ENCODE results near the gene SIAH2.

Gene SIAH2

DNA sequence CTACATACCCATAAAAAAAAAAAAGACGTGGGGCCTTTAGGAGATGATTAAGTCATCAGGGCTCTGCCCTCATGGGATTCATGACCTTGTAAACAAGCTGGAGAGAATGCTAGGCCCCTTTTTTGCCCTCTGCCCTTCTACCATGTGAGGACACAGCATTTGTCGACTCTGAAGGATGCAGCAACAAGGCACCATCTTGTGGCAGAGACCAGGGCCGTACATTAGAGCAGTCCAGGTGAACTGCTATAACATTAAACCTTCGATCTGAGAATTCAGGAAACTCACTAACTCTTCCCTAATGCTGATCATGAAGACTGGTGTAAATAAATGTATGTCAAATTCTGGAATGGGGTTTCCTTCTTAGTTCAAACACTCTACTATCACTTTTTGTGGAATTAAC is 30.7 kb upstream of the SIAH2 start:
- no peaks in the 10 kb centered on the region for H3K4me1 ChIP-seq (ENCODE audit: control insufficient read depth, insufficient read depth, low read length)
- no peak overlapping the region for H3K4me3 ChIP-seq (ENCODE audit: low read length in 2 of 2)
- no peaks in the 10 kb centered on the region for H3K36me3 ChIP-seq (ENCODE audit: control insufficient read depth in 2 of 2, insufficient read depth in 2 of 2, low read length in 2 of 2)
- H3K27ac ChIP-seq (ENCODE audit: low read length): no peak overlapping the region
- H3K27me3 ChIP-seq (ENCODE audit: control insufficient read depth in 1 of 2, insufficient read depth in 2 of 2, low read length in 2 of 2): peaks cover 0 to 3% of the 10 kb centered on the region in 2 donors
- no peaks in the 10 kb centered on the region for H3K9me3 ChIP-seq (ENCODE audit: control insufficient read depth in 2 of 2, low read length in 2 of 2)
- no peak overlapping the region for H3K9ac ChIP-seq (ENCODE audit: low read length in 2 of 2)

DNA sequence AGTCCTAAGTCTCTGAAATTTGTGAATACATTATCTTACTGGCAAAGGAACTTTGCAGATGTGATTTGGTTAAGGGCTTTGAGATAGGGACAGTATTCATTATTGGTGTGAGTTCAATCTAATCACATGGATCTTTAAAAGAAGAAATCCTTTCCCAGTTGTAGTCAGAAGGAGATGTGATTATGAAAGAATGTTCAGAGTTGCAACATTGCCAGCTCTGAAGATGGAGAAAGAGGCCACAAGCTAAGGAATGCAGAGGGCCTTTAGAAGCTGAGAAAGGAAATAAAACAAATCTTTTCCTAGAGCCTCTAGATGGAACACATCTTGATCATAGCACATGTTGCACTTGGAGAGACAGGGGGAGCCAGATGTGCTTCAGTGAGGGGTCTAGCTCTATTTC is 27.7 kb upstream of the SIAH2 start:
- peaks cover 2 to 6% of the 10 kb centered on the region in 2 donors for H3K27me3 ChIP-seq (ENCODE audit: control insufficient read depth in 1 of 2, insufficient read depth in 2 of 2, low read length in 2 of 2)
- H3K4me1 ChIP-seq (ENCODE audit: control insufficient read depth, insufficient read depth, low read length): no peaks in the 10 kb centered on the region
- H3K36me3 ChIP-seq (ENCODE audit: control insufficient read depth in 2 of 2, insufficient read depth in 2 of 2, low read length in 2 of 2): no peaks in the 10 kb centered on the region
- no peaks in the 10 kb centered on the region for H3K9me3 ChIP-seq (ENCODE audit: control insufficient read depth in 2 of 2, low read length in 2 of 2)
- H3K4me3 ChIP-seq (ENCODE audit: low read length in 2 of 2): no peak overlapping the region
- H3K9ac ChIP-seq (ENCODE audit: low read length in 2 of 2): no peak overlapping the region
- H3K27ac ChIP-seq (ENCODE audit: low read length): no peak overlapping the region

DNA sequence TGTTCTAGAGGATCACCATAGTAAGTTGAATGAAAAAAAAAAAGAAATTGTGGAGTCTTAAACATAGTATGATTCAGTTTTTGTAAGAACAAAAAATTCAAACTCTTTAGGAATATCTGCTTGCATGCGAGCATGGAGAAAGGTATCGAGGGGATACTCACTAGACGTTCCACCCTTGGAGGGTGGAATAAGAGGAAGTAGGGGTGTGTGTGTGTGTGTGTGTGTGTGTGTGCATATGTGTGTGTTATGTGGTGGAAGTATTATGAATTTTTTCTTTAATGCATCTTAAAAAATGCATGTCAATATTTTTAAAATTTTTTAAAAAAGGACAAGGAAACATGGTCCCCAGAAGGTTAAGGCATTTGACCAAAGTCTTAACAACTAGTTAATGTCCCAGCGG is 26.5 kb upstream of the SIAH2 start:
- Histone ChIP-seq H3K9ac (ENCODE audit: low read length in 2 of 2) (no peak overlapping the region), H3K4me1 (ENCODE audit: control insufficient read depth, insufficient read depth, low read length) (no peaks in the 10 kb centered on the region), H3K9me3 (ENCODE audit: control insufficient read depth in 2 of 2, low read length in 2 of 2) (no peaks in the 10 kb centered on the region), H3K4me3 (ENCODE audit: low read length in 2 of 2) (no peak overlapping the region), H3K27me3 (ENCODE audit: control insufficient read depth in 1 of 2, insufficient read depth in 2 of 2, low read length in 2 of 2) (peaks cover 2 to 6% of the 10 kb centered on the region in 2 donors), H3K36me3 (ENCODE audit: control insufficient read depth in 2 of 2, insufficient read depth in 2 of 2, low read length in 2 of 2) (no peaks in the 10 kb centered on the region), H3K27ac (ENCODE audit: low read length) (no peak overlapping the region)

DNA sequence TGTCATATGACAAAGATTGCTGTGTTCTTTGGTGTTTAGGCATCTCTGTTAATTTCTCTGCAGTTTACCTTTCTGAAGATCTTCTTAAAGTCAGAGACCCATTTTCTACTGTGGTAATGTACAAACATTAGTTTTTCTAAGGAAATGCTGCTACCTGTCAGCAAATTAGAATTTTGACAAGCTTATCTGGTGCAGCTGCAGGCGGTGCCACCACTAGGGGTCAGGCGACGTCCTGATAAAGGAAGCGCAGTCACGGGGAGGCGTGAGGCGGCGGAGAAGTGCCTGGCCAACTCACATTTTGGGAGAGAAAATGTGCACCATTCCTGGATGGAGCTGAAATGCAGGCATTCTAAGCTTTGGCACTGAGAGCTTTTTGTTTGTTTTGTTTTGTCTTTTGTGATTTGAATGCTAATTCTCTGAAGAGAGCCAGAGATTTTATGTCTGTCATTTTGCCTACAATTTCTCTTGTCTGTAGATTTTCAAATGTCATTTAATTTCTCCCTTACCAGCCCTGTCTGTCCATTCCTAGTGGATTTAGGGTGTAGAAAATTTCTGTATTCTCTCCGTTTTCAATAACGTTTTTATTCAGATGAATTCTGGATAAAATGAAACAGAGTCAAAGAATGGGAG is 24.9 kb upstream of the SIAH2 start:
- Histone ChIP-seq H3K4me1 (ENCODE audit: control insufficient read depth, insufficient read depth, low read length) (no peaks in the 10 kb centered on the region), H3K4me3 (ENCODE audit: low read length in 2 of 2) (no peak overlapping the region), H3K36me3 (ENCODE audit: control insufficient read depth in 2 of 2, insufficient read depth in 2 of 2, low read length in 2 of 2) (no peaks in the 10 kb centered on the region), H3K27ac (ENCODE audit: low read length) (no peak overlapping the region), H3K27me3 (ENCODE audit: control insufficient read depth in 1 of 2, insufficient read depth in 2 of 2, low read length in 2 of 2) (peaks cover 2 to 3% of the 10 kb centered on the region in 2 donors), H3K9me3 (ENCODE audit: control insufficient read depth in 2 of 2, low read length in 2 of 2) (no peaks in the 10 kb centered on the region), H3K9ac (ENCODE audit: low read length in 2 of 2) (no peak overlapping the region)

DNA sequence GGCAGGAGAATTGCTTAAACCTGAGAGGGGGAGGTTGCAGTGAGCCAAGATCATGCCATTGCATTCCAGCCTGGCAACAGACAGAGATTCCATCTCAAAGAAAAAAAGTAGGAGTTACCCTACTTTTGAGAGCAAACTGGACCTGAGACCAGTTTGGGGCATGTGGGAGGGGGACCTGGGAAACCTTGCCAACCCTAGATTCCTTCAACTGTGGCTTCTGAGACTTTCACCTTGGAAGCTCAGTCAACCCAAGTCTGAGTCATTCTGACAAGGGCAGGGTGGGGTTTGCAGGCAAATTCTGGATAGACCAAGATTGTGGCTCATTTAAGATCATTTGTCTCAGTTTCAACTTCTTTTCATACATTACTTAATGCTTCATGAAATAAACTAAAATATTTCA is 23.8 kb upstream of the SIAH2 start:
- Histone ChIP-seq H3K27ac (ENCODE audit: low read length) (no peak overlapping the region), H3K27me3 (ENCODE audit: control insufficient read depth in 1 of 2, insufficient read depth in 2 of 2, low read length in 2 of 2) (peaks cover 2 to 3% of the 10 kb centered on the region in 2 donors), H3K4me1 (ENCODE audit: control insufficient read depth, insufficient read depth, low read length) (no peaks in the 10 kb centered on the region), H3K9me3 (ENCODE audit: control insufficient read depth in 2 of 2, low read length in 2 of 2) (no peaks in the 10 kb centered on the region), H3K4me3 (ENCODE audit: low read length in 2 of 2) (no peak overlapping the region), H3K36me3 (ENCODE audit: control insufficient read depth in 2 of 2, insufficient read depth in 2 of 2, low read length in 2 of 2) (no peaks in the 10 kb centered on the region), H3K9ac (ENCODE audit: low read length in 2 of 2) (no peak overlapping the region)

DNA sequence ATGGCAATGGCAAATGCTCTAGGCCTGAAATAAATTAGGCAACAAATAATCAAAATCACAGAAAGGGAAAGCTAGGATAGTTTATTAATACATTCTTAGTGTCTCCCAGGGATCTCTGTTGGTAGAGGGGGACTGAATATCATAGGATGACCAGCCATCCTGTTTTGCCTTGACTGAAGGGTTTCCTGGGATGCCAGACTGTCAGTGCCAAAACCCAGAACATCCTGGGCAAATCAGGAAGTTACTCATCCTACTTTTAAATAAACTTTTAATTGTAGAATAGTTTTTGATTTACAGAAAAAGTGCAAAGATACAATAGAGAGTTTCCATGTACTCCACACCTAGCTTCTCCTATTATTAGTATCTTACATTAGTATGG is 21.8 kb upstream of the SIAH2 start:
- no peaks in the 10 kb centered on the region for H3K4me1 ChIP-seq (ENCODE audit: control insufficient read depth, insufficient read depth, low read length)
- no peak overlapping the region for H3K27ac ChIP-seq (ENCODE audit: low read length)
- H3K27me3 ChIP-seq (ENCODE audit: control insufficient read depth in 1 of 2, insufficient read depth in 2 of 2, low read length in 2 of 2): peaks cover 2 to 3% of the 10 kb centered on the region in 2 donors
- no peak overlapping the region for H3K4me3 ChIP-seq (ENCODE audit: low read length in 2 of 2)
- H3K9ac ChIP-seq (ENCODE audit: low read length in 2 of 2): no peak overlapping the region
- no peaks in the 10 kb centered on the region for H3K36me3 ChIP-seq (ENCODE audit: control insufficient read depth in 2 of 2, insufficient read depth in 2 of 2, low read length in 2 of 2)
- no peaks in the 10 kb centered on the region for H3K9me3 ChIP-seq (ENCODE audit: control insufficient read depth in 2 of 2, low read length in 2 of 2)

DNA sequence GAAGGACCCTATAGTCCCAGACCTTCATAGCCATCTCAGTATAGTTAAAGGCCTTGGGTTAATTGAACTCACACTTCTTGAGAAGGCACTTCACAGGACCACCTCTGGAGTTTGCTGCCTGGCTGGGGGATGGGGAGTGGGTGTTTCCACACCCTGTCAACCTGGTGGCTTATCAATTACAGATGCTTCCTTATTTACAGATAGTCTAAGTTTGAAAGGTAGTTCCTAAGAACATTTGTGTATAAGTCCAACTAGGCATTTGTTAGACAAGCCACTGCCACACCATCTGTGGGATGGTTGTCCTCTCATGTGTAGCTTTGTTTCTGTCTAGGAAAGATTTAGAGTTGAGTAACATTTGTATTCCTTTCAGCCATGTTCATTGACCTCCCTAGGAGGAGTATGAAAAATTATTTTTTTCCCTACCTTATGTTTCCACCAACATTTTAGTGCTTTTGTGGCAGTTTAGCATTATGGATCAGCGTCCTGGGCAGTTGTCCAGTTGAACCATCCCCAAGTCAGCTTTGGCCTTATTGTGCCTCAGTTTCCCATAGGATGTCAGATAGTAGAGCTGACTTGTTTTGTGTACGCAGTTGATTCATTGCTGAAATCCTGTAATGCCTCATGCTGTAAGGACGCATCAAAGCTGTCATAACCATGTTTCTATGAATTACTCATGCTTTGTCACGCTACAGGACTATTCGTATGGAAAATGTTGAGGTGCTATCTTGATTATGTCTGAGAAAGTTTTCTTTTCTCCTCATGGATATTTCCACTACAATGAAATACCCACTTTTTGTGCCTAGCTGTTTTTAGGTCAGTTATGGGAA is 21.2 kb upstream of the SIAH2 start:
- no peak overlapping the region for H3K9ac ChIP-seq (ENCODE audit: low read length in 2 of 2)
- no peaks in the 10 kb centered on the region for H3K36me3 ChIP-seq (ENCODE audit: control insufficient read depth in 2 of 2, insufficient read depth in 2 of 2, low read length in 2 of 2)
- H3K27ac ChIP-seq (ENCODE audit: low read length): no peak overlapping the region
- H3K4me1 ChIP-seq (ENCODE audit: control insufficient read depth, insufficient read depth, low read length): no peaks in the 10 kb centered on the region
- H3K4me3 ChIP-seq (ENCODE audit: low read length in 2 of 2): no peak overlapping the region
- peaks cover 2 to 5% of the 10 kb centered on the region in 2 donors for H3K27me3 ChIP-seq (ENCODE audit: control insufficient read depth in 1 of 2, insufficient read depth in 2 of 2, low read length in 2 of 2)
- no peaks in the 10 kb centered on the region for H3K9me3 ChIP-seq (ENCODE audit: control insufficient read depth in 2 of 2, low read length in 2 of 2)

DNA sequence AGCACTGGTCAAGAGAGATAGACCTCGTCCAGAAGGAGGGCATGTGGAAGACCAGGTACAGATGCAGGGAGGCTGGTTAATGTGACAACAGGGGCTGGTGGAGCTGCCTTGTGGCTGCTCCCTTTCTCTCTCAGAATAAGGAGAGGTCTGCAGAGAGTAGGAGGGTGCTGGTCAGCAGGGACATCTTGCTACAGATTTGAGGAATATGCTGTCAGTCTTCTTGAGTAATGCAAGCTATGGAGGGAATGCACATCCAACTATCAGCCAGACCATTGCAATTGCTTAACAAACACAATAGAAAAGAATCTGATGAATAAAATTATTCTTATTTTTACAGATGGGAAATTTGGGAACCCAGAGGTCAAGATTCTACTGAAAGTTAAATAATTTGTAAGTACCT is 20.3 kb upstream of the SIAH2 start:
- Histone ChIP-seq H3K36me3 (ENCODE audit: control insufficient read depth in 2 of 2, insufficient read depth in 2 of 2, low read length in 2 of 2) (no peaks in the 10 kb centered on the region), H3K9ac (ENCODE audit: low read length in 2 of 2) (no peak overlapping the region), H3K4me3 (ENCODE audit: low read length in 2 of 2) (no peak overlapping the region), H3K27me3 (ENCODE audit: control insufficient read depth in 1 of 2, insufficient read depth in 2 of 2, low read length in 2 of 2) (peaks cover 2 to 5% of the 10 kb centered on the region in 2 donors), H3K27ac (ENCODE audit: low read length) (no peak overlapping the region), H3K4me1 (ENCODE audit: control insufficient read depth, insufficient read depth, low read length) (no peaks in the 10 kb centered on the region), H3K9me3 (ENCODE audit: control insufficient read depth in 2 of 2, low read length in 2 of 2) (no peaks in the 10 kb centered on the region)

DNA sequence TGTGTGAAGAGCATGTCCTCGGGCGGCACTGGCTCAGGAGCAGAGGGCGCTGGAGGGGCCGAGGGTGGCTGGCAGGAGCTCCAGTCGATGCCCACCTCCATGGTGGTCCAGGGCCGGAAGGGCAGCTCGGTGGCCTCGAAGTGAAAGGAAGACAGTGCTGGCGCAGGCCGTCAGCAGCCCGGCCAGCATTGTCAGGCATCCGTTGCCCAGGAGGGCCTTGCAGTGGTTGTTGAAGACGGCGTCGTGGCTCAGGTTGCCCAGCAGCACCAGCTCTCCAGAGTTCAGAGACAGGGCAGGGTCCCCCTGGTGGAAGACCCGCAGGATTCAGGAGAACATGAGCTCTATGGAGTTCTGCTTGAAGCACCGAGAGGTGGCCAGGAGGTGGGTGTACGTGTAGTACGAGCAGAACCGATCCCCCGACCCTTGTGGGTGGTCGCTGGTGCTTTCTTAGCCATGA is 16.5 kb upstream of the SIAH2 start:
- Histone ChIP-seq H3K27ac (ENCODE audit: low read length) (no peak overlapping the region), H3K4me1 (ENCODE audit: control insufficient read depth, insufficient read depth, low read length) (no peaks in the 10 kb centered on the region), H3K36me3 (ENCODE audit: control insufficient read depth in 2 of 2, insufficient read depth in 2 of 2, low read length in 2 of 2) (no peaks in the 10 kb centered on the region), H3K9ac (ENCODE audit: low read length in 2 of 2) (no peak overlapping the region), H3K4me3 (ENCODE audit: low read length in 2 of 2) (no peak overlapping the region), H3K9me3 (ENCODE audit: control insufficient read depth in 2 of 2, low read length in 2 of 2) (no peaks in the 10 kb centered on the region), H3K27me3 (ENCODE audit: control insufficient read depth in 1 of 2, insufficient read depth in 2 of 2, low read length in 2 of 2) (peaks cover 0 to 2% of the 10 kb centered on the region in 2 donors)

DNA sequence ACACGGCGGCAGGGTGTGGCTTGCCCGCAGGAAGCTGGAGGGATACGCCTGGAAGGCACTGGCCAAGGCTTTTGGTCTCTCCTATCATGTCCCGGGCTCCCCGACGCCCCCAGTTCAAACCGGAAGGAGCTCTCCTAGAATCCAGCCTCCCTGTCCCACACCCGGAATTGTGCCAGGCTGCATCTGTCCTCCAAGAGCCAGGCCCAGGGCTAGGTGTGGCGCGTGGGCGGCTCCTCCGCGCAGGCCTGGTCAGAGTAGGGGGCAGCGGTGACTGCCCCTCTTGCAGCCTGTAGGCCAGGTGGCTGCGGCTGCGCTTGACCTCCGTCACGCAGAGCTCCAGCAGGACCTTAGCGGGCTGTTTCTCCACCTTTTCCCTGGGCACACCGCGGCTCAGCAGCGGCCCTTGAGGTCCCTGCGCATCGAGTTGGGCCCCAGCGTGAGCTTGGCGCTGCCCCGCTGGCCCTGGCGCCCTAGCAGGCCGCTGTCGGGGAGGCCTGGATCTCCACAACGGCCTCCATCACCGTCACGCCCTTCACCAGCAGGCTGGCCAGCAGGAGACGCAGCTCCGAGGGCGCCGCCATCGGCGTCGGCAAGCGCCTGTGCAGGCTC is 15.9 kb upstream of the SIAH2 start:
- peaks cover 0 to 2% of the 10 kb centered on the region in 2 donors for H3K27me3 ChIP-seq (ENCODE audit: control insufficient read depth in 1 of 2, insufficient read depth in 2 of 2, low read length in 2 of 2)

More for the DNA sequence above, 15.9 kb upstream of the SIAH2 start:
- Histone ChIP-seq H3K9me3 (ENCODE audit: control insufficient read depth in 2 of 2, low read length in 2 of 2) (no peaks in the 10 kb centered on the region), H3K4me1 (ENCODE audit: control insufficient read depth, insufficient read depth, low read length) (no peaks in the 10 kb centered on the region), H3K27ac (ENCODE audit: low read length) (no peak overlapping the region), H3K9ac (ENCODE audit: low read length in 2 of 2) (no peak overlapping the region), H3K36me3 (ENCODE audit: control insufficient read depth in 2 of 2, insufficient read depth in 2 of 2, low read length in 2 of 2) (no peaks in the 10 kb centered on the region), H3K4me3 (ENCODE audit: low read length in 2 of 2) (no peak overlapping the region)
